A673 (cell line): ENCODE measurements around the gene IL22RA1. TPM values are rescaled to one million over a fixed set of nuclear protein-coding genes. Genes with fewer than 3 reads are reported as not detected.

ENCODE experiments used
- BruUV-seq: library from RNA; stranded (reverse); fragments of 400-500 nt; replicated peaks from 2 replicates; lab custom pipeline; 2021; lab: Mats Ljungman, UMichigan
- CTCF ChIA-PET: fragments of 300-600 bp; sonication (Branson Sonifier 250); formaldehyde crosslinking; loops from one replicate; lab custom pipeline; 2022; ENCODE audit warnings: antibody characterized with exemption; lab: Charles Lee
- POLR2A ChIA-PET: fragments of 300-600 bp; sonication (Branson Sonifier 250); formaldehyde crosslinking; loops from one replicate; lab custom pipeline; 2022; ENCODE audit warnings: antibody characterized with exemption; ENCODE audit not compliant: low non-redundant PET; lab: Charles Lee
- DNase-seq: peaks from one replicate; pipeline ENCODE4 v3.0.0-alpha.2; 2015; ENCODE audit warnings: low spot score
- H3K27ac ChIP-seq: fragments of 200-600 bp; sonication (generic); 2 replicates; pipeline ENCODE4 v1.5.1; 2016; ENCODE audit warnings: mixed run types, low read depth, mild to moderate bottlenecking, mixed read lengths, antibody characterized with exemption, low read length; ENCODE audit not compliant: poor library complexity, severe bottlenecking
- H3K27me3 ChIP-seq: fragments of 200-600 bp; sonication (generic); replicated peaks from 2 replicates; pipeline ENCODE4 v1.6.1; 2017; ENCODE audit warnings: mixed run types, low read depth, mild to moderate bottlenecking, mixed read lengths, antibody characterized with exemption, low read length; ENCODE audit not compliant: insufficient read depth, poor library complexity
- H3K36me3 ChIP-seq: fragments of 200-600 bp; sonication (generic); 2 replicates; pipeline ENCODE4 v1.6.1; 2016; ENCODE audit warnings: mixed run types, mild to moderate bottlenecking, mixed read lengths, antibody characterized with exemption, low read length; ENCODE audit not compliant: insufficient read depth, poor library complexity, severe bottlenecking
- H3K4me1 ChIP-seq: fragments of 200-600 bp; sonication (generic); 2 replicates; pipeline ENCODE4 v1.6.1; 2017; ENCODE audit warnings: mixed run types, mild to moderate bottlenecking, mixed read lengths, antibody characterized with exemption, low read length; ENCODE audit not compliant: insufficient read depth, poor library complexity, severe bottlenecking
- H3K4me3 ChIP-seq: fragments of 200-600 bp; sonication (generic); 2 replicates; pipeline ENCODE4 v1.5.1; 2016; ENCODE audit warnings: low read depth, mixed run types, mild to moderate bottlenecking, mixed read lengths, low read length; ENCODE audit not compliant: poor library complexity, severe bottlenecking
- H3K9me3 ChIP-seq: fragments of 200-600 bp; sonication (generic); 2 replicates; pipeline ENCODE4 v1.6.1; 2016; ENCODE audit warnings: mixed run types, low read depth, mild to moderate bottlenecking, mixed read lengths, antibody characterized with exemption, low read length; ENCODE audit not compliant: poor library complexity, severe bottlenecking
- EZH2 ChIP-seq: fragments of 200-600 bp; sonication (generic); IDR thresholded peaks from 2 replicates; pipeline ENCODE4 v1.6.1; 2017; ENCODE audit warnings: borderline replicate concordance, low read depth, mild to moderate bottlenecking, mixed read lengths, antibody characterized with exemption, low read length; ENCODE audit not compliant: poor library complexity, severe bottlenecking
- intact Hi-C: fragments of 100-400 bp; cut with micrococcal nuclease; formaldehyde crosslinking; loops from one replicate; pipeline ENCODE4 v1.10.0; 2022; ENCODE audit not compliant: unreplicated experiment
- total RNA-seq: library from RNA; stranded (reverse); gene quantifications from 2 replicates; pipeline ENCODE4 v1.2.3, GENCODE V29; 2021
- TF ChIP-seq, protein P1 (sequence below): fragments of 300-800, 200-600 bp; sonication (generic); conservative IDR thresholded peaks from 2 replicates; pipeline ENCODE4 v1.5.1; 2017; ENCODE audit warnings: low read depth, mild to moderate bottlenecking, antibody characterized with exemption, low read length, moderate library complexity, mixed read lengths

IL22RA1 gene
- total RNA-seq, 1 experiment from 2014 or later = 0.24 TPM

DNA sequence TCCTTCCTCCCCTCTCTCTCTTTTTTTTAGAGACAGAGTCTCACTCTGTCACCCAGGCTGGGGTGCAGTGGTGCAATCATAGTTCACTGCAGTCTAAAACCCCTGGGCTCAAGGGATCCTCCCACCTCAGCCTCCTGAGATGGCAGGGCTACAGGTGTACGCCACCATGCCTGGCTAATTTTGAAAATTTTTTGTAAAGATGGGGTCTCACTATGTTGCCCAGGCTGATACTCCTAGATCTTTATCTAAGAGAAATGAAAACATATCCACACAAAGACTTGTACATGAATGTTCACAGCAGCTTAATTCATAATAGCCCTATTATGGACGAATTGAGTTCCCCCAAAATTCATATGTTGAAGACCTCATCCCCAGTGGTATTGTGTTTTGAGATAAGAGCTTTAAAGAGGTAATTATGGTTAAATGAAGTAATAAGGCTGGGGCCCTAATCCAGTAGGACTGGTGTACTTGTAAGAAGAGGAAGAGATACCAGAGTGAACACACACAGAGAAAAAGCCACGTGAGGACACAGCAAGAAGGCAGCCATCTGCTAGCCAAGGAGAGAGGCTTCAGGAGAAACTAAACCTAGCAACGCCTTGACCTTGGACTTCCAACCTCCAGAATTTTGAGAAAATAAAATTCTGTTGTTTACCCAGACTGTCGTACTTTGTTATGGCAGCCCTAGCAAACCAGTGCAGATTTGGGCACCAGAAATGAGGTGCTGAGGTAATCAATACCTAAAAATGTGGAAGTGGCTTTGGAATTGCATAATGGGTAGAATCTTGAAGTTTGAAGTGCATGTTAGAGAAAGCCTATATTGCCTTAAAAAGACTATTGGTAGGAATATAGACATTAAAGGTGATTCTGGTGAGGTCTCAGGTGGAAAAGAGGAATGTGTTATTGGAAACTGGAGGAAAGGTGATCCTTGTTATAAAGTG, 31.0 kb upstream of the IL22RA1 start:
- BruUV-seq = no TSS peak
- no peak overlapping the region for H3K27ac ChIP-seq
- intact Hi-C loops = no loop called here
- ChIA-PET CTCF (no interaction called here), POLR2A (no interaction called here)
- TF ChIP-seq EZH2 = no peak
- TF ChIP-seq, protein P1, sequence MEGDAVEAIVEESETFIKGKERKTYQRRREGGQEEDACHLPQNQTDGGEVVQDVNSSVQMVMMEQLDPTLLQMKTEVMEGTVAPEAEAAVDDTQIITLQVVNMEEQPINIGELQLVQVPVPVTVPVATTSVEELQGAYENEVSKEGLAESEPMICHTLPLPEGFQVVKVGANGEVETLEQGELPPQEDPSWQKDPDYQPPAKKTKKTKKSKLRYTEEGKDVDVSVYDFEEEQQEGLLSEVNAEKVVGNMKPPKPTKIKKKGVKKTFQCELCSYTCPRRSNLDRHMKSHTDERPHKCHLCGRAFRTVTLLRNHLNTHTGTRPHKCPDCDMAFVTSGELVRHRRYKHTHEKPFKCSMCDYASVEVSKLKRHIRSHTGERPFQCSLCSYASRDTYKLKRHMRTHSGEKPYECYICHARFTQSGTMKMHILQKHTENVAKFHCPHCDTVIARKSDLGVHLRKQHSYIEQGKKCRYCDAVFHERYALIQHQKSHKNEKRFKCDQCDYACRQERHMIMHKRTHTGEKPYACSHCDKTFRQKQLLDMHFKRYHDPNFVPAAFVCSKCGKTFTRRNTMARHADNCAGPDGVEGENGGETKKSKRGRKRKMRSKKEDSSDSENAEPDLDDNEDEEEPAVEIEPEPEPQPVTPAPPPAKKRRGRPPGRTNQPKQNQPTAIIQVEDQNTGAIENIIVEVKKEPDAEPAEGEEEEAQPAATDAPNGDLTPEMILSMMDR = no peak
- no peaks in the 10 kb centered on the region for H3K36me3 ChIP-seq
- H3K27me3 ChIP-seq = no peaks in the 10 kb centered on the region
- no peaks in the 10 kb centered on the region for H3K9me3 ChIP-seq
- H3K4me3 ChIP-seq = no peak overlapping the region
- no peaks in the 10 kb centered on the region for H3K4me1 ChIP-seq
- no peak for DNase-seq

DNA sequence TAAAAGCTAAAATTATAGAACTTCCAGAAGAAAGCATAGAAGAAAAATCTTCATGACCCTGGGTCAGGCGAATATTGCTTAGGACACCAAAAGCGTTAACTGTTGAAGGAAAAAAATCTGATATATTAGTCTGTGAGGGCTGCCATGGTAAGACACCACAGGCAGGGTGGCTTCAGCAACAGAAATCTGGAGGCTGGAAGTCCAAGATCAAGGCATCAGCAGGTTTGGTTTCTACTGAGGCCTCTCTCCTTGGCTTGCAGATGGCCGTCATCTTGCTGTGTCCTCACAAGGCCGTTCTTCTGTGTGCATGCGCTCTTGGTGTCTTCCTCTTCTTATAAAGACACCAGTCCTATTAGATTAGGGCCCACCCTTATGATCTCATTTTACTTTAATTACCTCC, 29.7 kb upstream of the IL22RA1 start:
- Histone ChIP-seq H3K9me3 (no peaks in the 10 kb centered on the region), H3K27ac (no peak overlapping the region), H3K36me3 (no peaks in the 10 kb centered on the region), H3K4me1 (no peaks in the 10 kb centered on the region), H3K27me3 (no peaks in the 10 kb centered on the region), H3K4me3 (no peak overlapping the region)
- TF ChIP-seq EZH2 = no peak
- TF ChIP-seq, protein P1 = no peak
- ChIA-PET POLR2A (no interaction called here), CTCF (no interaction called here)
- intact Hi-C loops = no loop called here
- DNase-seq = no peak
- no TSS peak for BruUV-seq

DNA sequence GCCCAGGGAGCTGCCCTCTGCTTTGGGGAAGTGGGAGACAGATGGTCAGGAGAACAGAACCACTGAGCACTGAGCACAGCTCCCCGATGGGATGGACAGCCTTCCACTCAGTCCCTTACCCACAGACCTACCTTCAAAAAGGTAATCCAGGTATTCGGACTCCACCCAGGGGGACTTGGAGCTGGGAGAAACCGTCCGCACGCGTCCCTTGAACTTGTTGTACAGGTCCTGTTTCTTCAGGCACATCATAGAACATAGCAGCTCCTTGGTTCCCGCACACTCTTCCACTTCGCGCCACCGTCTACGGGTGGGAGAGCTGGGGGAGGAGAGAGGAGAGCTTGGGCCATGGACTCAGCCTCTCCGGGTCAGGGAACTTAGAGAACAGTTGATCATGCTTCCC, 26.3 kb upstream of the IL22RA1 start:
- no peak overlapping the region for H3K27ac ChIP-seq
- no peak for DNase-seq
- no peak for TF ChIP-seq EZH2
- TF ChIP-seq, protein P1 = no peak
- no peaks in the 10 kb centered on the region for H3K4me1 ChIP-seq
- H3K4me3 ChIP-seq = no peak overlapping the region
- H3K9me3 ChIP-seq = no peaks in the 10 kb centered on the region
- intact Hi-C loops = no loop called here
- POLR2A ChIA-PET = no interaction called here
- H3K27me3 ChIP-seq = no peaks in the 10 kb centered on the region
- CTCF ChIA-PET = no interaction called here
- H3K36me3 ChIP-seq = no peaks in the 10 kb centered on the region
- no TSS peak for BruUV-seq
